GM03348 (cell line): Measurements from ENCODE around the gene NTN1.
A peak's percentile ranks its signal among the peaks of the same experiment; 100 is the strongest.
"Not testable (repeated sequence)": the region's sequence is repeated elsewhere in the genome, so short reads cannot be mapped to it uniquely, and the experiment has no call there.

Experiments used
- DNase-seq: peaks from one replicate; pipeline ENCODE4 v3.0.0; 2012; ENCODE audit warnings: low spot score

Gene NTN1

GRCh38 chr17:9123594-9124553 is 102.6 kb downstream of the NTN1 start:
- DNase-seq, result no peak

GRCh38 chr17:9124554-9124935 is 103.2 kb downstream of the NTN1 start:
- DNase-seq, result no peak

GRCh38 chr17:9125722-9126121 is 104.4 kb downstream of the NTN1 start:
- DNase-seq, result no peak

GRCh38 chr17:9127340-9127739 is 106.0 kb downstream of the NTN1 start:
- no peak for DNase-seq

GRCh38 chr17:9131371-9131770 is 110.1 kb downstream of the NTN1 start:
- no peak for DNase-seq

GRCh38 chr17:9132291-9132690 is 111.0 kb downstream of the NTN1 start:
- no peak for DNase-seq

GRCh38 chr17:9132944-9133610 is 111.8 kb downstream of the NTN1 start:
- no peak for DNase-seq

GRCh38 chr17:9138161-9138717 is 116.9 kb downstream of the NTN1 start:
- no peak for DNase-seq

- DNase-seq, result no peak
These were observed 118.4 kb downstream of the NTN1 start for GRCh38 chr17:9139695-9140094.

GRCh38 chr17:9140550-9141424 is 119.5 kb downstream of the NTN1 start:
- DNase-seq, result no peak

- DNase-seq, result no peak
These were observed 120.1 kb downstream of the NTN1 start for GRCh38 chr17:9141425-9141753.

GRCh38 chr17:9142772-9143494 is 121.6 kb downstream of the NTN1 start:
- DNase-seq, result no peak

GRCh38 chr17:9144502-9145249 is 123.4 kb downstream of the NTN1 start:
- DNase-seq, result no peak

GRCh38 chr17:9146064-9146463 is 124.8 kb downstream of the NTN1 start:
- DNase-seq, result no peak

GRCh38 chr17:9148905-9149525 is 127.7 kb downstream of the NTN1 start:
- DNase-seq, result no peak

GRCh38 chr17:9150446-9151090 is 129.3 kb downstream of the NTN1 start:
- peak; percentile 69 for DNase-seq

GRCh38 chr17:9151091-9151490 is 129.8 kb downstream of the NTN1 start:
- DNase-seq, result no peak

GRCh38 chr17:9151740-9152139 is 130.4 kb downstream of the NTN1 start:
- DNase-seq, result not testable (repeated sequence)

GRCh38 chr17:9158544-9159452 is 137.5 kb downstream of the NTN1 start:
- DNase-seq, result no peak
